EL (cell line): ENCODE measurements around the gene VIT.
A peak's percentile ranks its signal among the peaks of the same experiment; 100 is the strongest.

Source experiments
- DNase-seq: peaks from one replicate; pipeline ENCODE4 v3.0.0-alpha.2; 2016

Gene VIT

GRCh38 chr2:36696533-36696932, at the start of gene VIT:
Gene VIT (plus strand): TSS chr2:36696707. CDS start chr2:36716371, 19,664 bp downstream.
- DNase-seq, result no peak

- peak; percentile 81 for DNase-seq
Observed at GRCh38 chr2:36650031-36650829, 46.3 kb upstream of the VIT start.

GRCh38 chr2:36653155-36653554, 43.4 kb upstream of the VIT start:
- no peak for DNase-seq

- no peak for DNase-seq
Observed at GRCh38 chr2:36653967-36654694, 42.4 kb upstream of the VIT start.

GRCh38 chr2:36655453-36655852, 41.1 kb upstream of the VIT start:
- DNase-seq, result peak; percentile 96

- DNase-seq, result no peak
Observed at GRCh38 chr2:36657703-36658102, 38.8 kb upstream of the VIT start.

- DNase-seq, result no peak
Observed at GRCh38 chr2:36658277-36658748, 38.2 kb upstream of the VIT start.

GRCh38 chr2:36659218-36659617, 37.3 kb upstream of the VIT start:
- no peak for DNase-seq

- DNase-seq, result peak; percentile 23
Observed at GRCh38 chr2:36659872-36660312, 36.6 kb upstream of the VIT start.

- no peak for DNase-seq
Observed at GRCh38 chr2:36662638-36663037, 33.9 kb upstream of the VIT start.

- no peak for DNase-seq
Observed at GRCh38 chr2:36663295-36663694, 33.2 kb upstream of the VIT start.

- peak; percentile 81 for DNase-seq
Observed at GRCh38 chr2:36663851-36664695, 32.4 kb upstream of the VIT start.

- DNase-seq, result no peak
Observed at GRCh38 chr2:36664696-36665076, 31.8 kb upstream of the VIT start.

GRCh38 chr2:36667931-36668330, 28.6 kb upstream of the VIT start:
- no peak for DNase-seq

- peak; percentile 60 for DNase-seq
Observed at GRCh38 chr2:36670881-36671595, 25.5 kb upstream of the VIT start.

- no peak for DNase-seq
Observed at GRCh38 chr2:36671731-36672130, 24.8 kb upstream of the VIT start.

GRCh38 chr2:36672199-36672598, 24.3 kb upstream of the VIT start:
- DNase-seq, result peak; percentile 57

- DNase-seq, result no peak
Observed at GRCh38 chr2:36675579-36676282, 20.8 kb upstream of the VIT start.

- DNase-seq, result no peak
Observed at GRCh38 chr2:36676364-36676763, 20.1 kb upstream of the VIT start.

- no peak for DNase-seq
Observed at GRCh38 chr2:36677386-36677785, 19.1 kb upstream of the VIT start.

GRCh38 chr2:36677996-36678605, 18.4 kb upstream of the VIT start:
- peak; percentile 52 for DNase-seq
